Esophagus squamous epithelium (tissue), 4 donors: ENCODE measurements around the gene HECTD4.

Experiments used
- POLR2A ChIP-seq, 4 donors: fragments of 450-650 bp; IDR thresholded peaks; one replicate each; pipeline ENCODE4 v1.6.1; 2017; ENCODE audit warnings: antibody characterized with exemption in 4 of 4, mild to moderate bottlenecking in 4 of 4, moderate library complexity in 3 of 4
- TF ChIP-seq, protein P1 (sequence below), 6 experiments: fragments of 450-650 bp in 4 of 6; fragments of 200-600 bp in 2 of 6; sonication (generic) in 2 of 6; IDR thresholded peaks; one replicate each; pipeline ENCODE4 v1.5.1; 2016 to 2019; ENCODE audit warnings: antibody characterized with exemption in 6 of 6, mild to moderate bottlenecking in 4 of 6, moderate library complexity in 4 of 6

- TF ChIP-seq, protein P1, sequence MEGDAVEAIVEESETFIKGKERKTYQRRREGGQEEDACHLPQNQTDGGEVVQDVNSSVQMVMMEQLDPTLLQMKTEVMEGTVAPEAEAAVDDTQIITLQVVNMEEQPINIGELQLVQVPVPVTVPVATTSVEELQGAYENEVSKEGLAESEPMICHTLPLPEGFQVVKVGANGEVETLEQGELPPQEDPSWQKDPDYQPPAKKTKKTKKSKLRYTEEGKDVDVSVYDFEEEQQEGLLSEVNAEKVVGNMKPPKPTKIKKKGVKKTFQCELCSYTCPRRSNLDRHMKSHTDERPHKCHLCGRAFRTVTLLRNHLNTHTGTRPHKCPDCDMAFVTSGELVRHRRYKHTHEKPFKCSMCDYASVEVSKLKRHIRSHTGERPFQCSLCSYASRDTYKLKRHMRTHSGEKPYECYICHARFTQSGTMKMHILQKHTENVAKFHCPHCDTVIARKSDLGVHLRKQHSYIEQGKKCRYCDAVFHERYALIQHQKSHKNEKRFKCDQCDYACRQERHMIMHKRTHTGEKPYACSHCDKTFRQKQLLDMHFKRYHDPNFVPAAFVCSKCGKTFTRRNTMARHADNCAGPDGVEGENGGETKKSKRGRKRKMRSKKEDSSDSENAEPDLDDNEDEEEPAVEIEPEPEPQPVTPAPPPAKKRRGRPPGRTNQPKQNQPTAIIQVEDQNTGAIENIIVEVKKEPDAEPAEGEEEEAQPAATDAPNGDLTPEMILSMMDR (IDR thresholded peaks at IDR 0.05) = no peak
- TF ChIP-seq POLR2A (IDR thresholded peaks at IDR 0.05) = no peak
These were observed 202.3 kb downstream of the HECTD4 start for GRCh38 chr12:112179916-112180315.
